HepG2 (cell line): ENCODE results near the gene LCP2. TPM values are rescaled to one million over a fixed set of nuclear protein-coding genes. Genes with fewer than 3 reads are reported as not detected.

ENCODE experiments used
- ATAC-seq: fragments of 200-7000 bp; cut with Tn5 transposase; 3 replicates; pipeline ENCODE4 v1.9.1; 2020; ENCODE audit warnings: mild to moderate bottlenecking, moderate library complexity
- BruUV-seq: library from RNA; stranded (reverse); fragments of 400-500 nt; replicated peaks from 2 replicates; lab custom pipeline; 2021; lab: Mats Ljungman, UMichigan
- CTCF ChIA-PET: fragments of 300-600 bp; formaldehyde crosslinking; extraction: SDS; loops from one replicate; lab custom pipeline; 2021; ENCODE audit warnings: low total read pairs, inconsistent platforms, low intra/inter-chr PET ratio; lab: Yijun Ruan, JAX
- POLR2A ChIA-PET: fragments of 350-600 bp; sonication (Branson Sonifier 250); formaldehyde crosslinking; loops from one replicate; lab custom pipeline; 2020; ENCODE audit warnings: antibody characterized with exemption, inconsistent platforms; lab: Yijun Ruan, JAX
- DNase-seq: peaks from one replicate; pipeline ENCODE4 v3.0.0-alpha.2; 2015; ENCODE audit warnings: low spot score
- FAIRE-seq: peaks from 3 replicates; lab custom pipeline; 2011; peaks lifted over from hg19 to GRCh38; lab: Jason Lieb, UNC
- H2AFZ ChIP-seq: one replicate; pipeline ENCODE4 v1.6.1; 2011; ENCODE audit warnings: low read length, inconsistent platforms
- H3K27ac ChIP-seq: fragments of 300-600 bp; 3 replicates; pipeline ENCODE4 v1.8.0; 2011; ENCODE audit warnings: mixed run types, mild to moderate bottlenecking, mixed read lengths, low read length, inconsistent platforms; ENCODE audit not compliant: insufficient read depth; ENCODE audit errors: extremely low read length
- H3K27me3 ChIP-seq, 2 experiments: fragments of 200-600 bp in 1 of 2; 2 replicates in 1 of 2; 3 replicates in 1 of 2; pipeline versions ENCODE4 v1.6.0 to v1.8.0; 2011; ENCODE audit warnings: low read length in 2 of 2, mild to moderate bottlenecking in 2 of 2, moderate library complexity in 2 of 2, inconsistent platforms in 1 of 2; ENCODE audit not compliant: insufficient read depth in 2 of 2, control insufficient read depth in 1 of 2
- H3K36me3 ChIP-seq, 2 experiments: fragments of 200-600 bp in 1 of 2; replicated peaks in 1 of 2; 2 replicates in 1 of 2; 3 replicates in 1 of 2; pipeline versions ENCODE4 v1.5.1 to v1.8.0; 2011; ENCODE audit warnings: low read length in 2 of 2, inconsistent platforms in 1 of 2; ENCODE audit not compliant: insufficient read depth in 2 of 2, control insufficient read depth in 1 of 2
- H3K4me1 ChIP-seq: 2 replicates; pipeline ENCODE4 v1.5.1; 2012; ENCODE audit warnings: low read length, inconsistent platforms; ENCODE audit not compliant: insufficient read depth
- H3K4me2 ChIP-seq: 2 replicates; pipeline ENCODE4 v1.6.0; 2011; ENCODE audit warnings: low read depth, low read length, inconsistent platforms
- H3K4me3 ChIP-seq, 3 experiments: fragments of 200-600 bp in 1 of 3; sonication (generic), shearing (Covaris generic) in 1 of 3; replicated peaks in 1 of 3; 2 replicates each; pipeline ENCODE4 v1.5.1; 2011 to 2016; ENCODE audit warnings: low read length in 3 of 3, inconsistent platforms in 2 of 3, low read depth in 2 of 3, mild to moderate bottlenecking in 2 of 3, control low read depth in 1 of 3, mixed read lengths in 1 of 3; ENCODE audit not compliant: insufficient read depth in 1 of 3
- H3K79me2 ChIP-seq: one replicate; pipeline ENCODE4 v1.6.1; 2011; ENCODE audit warnings: low read length, inconsistent platforms; ENCODE audit not compliant: insufficient read depth
- H3K9ac ChIP-seq: 2 replicates; pipeline ENCODE4 v1.6.0; 2011; ENCODE audit warnings: mild to moderate bottlenecking, low read depth, low read length, inconsistent platforms; ENCODE audit not compliant: insufficient read depth
- H3K9me3 ChIP-seq: 2 replicates; pipeline ENCODE4 v1.5.1; 2012; ENCODE audit warnings: mild to moderate bottlenecking, low read length
- H4K20me1 ChIP-seq: 2 replicates; pipeline ENCODE4 v1.6.0; 2011; ENCODE audit warnings: inconsistent platforms, mild to moderate bottlenecking, low read length, moderate library complexity; ENCODE audit not compliant: insufficient read depth
- AGO2 ChIP-seq: fragments of 200-400 bp; formaldehyde crosslinking; optimal IDR thresholded peaks from 2 replicates; pipeline ENCODE3; 2017; ENCODE audit warnings: mild to moderate bottlenecking, low read depth, low read length, moderate library complexity
- ASH2L ChIP-seq: fragments of 300-600, 200-600 bp; sonication (generic); IDR thresholded peaks from 2 replicates; pipeline ENCODE4 v1.7.0; 2017; ENCODE audit warnings: low read depth, mild to moderate bottlenecking, moderate library complexity, mixed read lengths, low read length; ENCODE audit not compliant: insufficient read length
- BORCS8-MEF2B ChIP-seq: sonication (generic); formaldehyde crosslinking; IDR thresholded peaks from 2 replicates; pipeline ENCODE4 v1.8.0; 2022; ENCODE audit warnings: mild to moderate bottlenecking, missing genetic modification reagents
- CEBPB ChIP-seq: IDR thresholded peaks from 2 replicates; pipeline ENCODE4 v1.6.1; 2011; ENCODE audit warnings: low read depth, low read length, improper control_type of control experiment, borderline replicate concordance
- ETV6 ChIP-seq: sonication (generic); formaldehyde crosslinking; conservative IDR thresholded peaks from 2 replicates; pipeline ENCODE4 v1.4.0; 2020; ENCODE audit warnings: missing genetic modification reagents
- MAX ChIP-seq: IDR thresholded peaks from 2 replicates; pipeline ENCODE4 v1.6.1; 2012; ENCODE audit warnings: inconsistent platforms
- MBD4 ChIP-seq: IDR thresholded peaks from 2 replicates; pipeline ENCODE4 v1.6.1; 2012; ENCODE audit warnings: low read length, inconsistent platforms, borderline replicate concordance
- PHF5A ChIP-seq: IDR thresholded peaks from one replicate; pipeline ENCODE4 v1.6.1; 2018; ENCODE audit warnings: low read depth, missing genetic modification reagents; ENCODE audit not compliant: unreplicated experiment
- TAF15 ChIP-seq: fragments of 200-400 bp; formaldehyde crosslinking; IDR thresholded peaks from one replicate; pipeline ENCODE4 v1.6.1; 2018; ENCODE audit warnings: mild to moderate bottlenecking, low read depth, low read length; ENCODE audit not compliant: poor library complexity, severe bottlenecking
- TBX2 ChIP-seq: sonication (generic); formaldehyde crosslinking; IDR thresholded peaks from 2 replicates; pipeline ENCODE4 v1.5.0; 2020; ENCODE audit warnings: missing genetic modification reagents, mild to moderate bottlenecking, borderline replicate concordance
- ZNF274 ChIP-seq: sonication (generic); formaldehyde crosslinking; IDR thresholded peaks from 2 replicates; pipeline ENCODE4 v1.5.1; 2020; ENCODE audit warnings: mild to moderate bottlenecking, missing genetic modification reagents
- ZNF329 ChIP-seq: sonication (generic); formaldehyde crosslinking; IDR thresholded peaks from 2 replicates; pipeline ENCODE4 v1.9.0; 2021; ENCODE audit warnings: low read depth, mild to moderate bottlenecking, missing genetic modification reagents
- ZNF777 ChIP-seq: sonication (generic); formaldehyde crosslinking; IDR thresholded peaks from 2 replicates; pipeline ENCODE4 v1.4.0; 2020; ENCODE audit warnings: missing genetic modification reagents
- ZNF878 ChIP-seq: sonication (generic); formaldehyde crosslinking; IDR thresholded peaks from 2 replicates; pipeline ENCODE4 v1.8.1; 2023; ENCODE audit warnings: mild to moderate bottlenecking, missing genetic modification reagents, moderate library complexity
- WGBS: methylation state at CpG from one replicate; pipeline ENCODE4 v1.1.6; 2017; ENCODE audit warnings: low lambda C conversion rate; 5-methylcytosine and 5-hydroxymethylcytosine counted together
- in situ Hi-C: cut with HindIII; loops from 2 replicates; pipeline ENCODE4 v1.10.0; 2017; ENCODE audit warnings: low pct_unique_long_range_greater_than_20kb; ENCODE audit not compliant: extremely low pct_ligation_motif_present
- intact Hi-C: fragments of 100-400 bp; cut with micrococcal nuclease; formaldehyde crosslinking; loops from one replicate; pipeline ENCODE4 v1.10.0; 2022; ENCODE audit not compliant: unreplicated experiment
- polyA plus RNA-seq, 8 experiments: library from polyadenylated mRNA; depleted of rRNA in 3 of 8; stranded (reverse) in 7 of 8; unstranded in 1 of 8; fragments of >200 nt; fragmentation: Illumina TruSeq in 4 of 8; extraction: Trizol in 4 of 8; gene quantifications; 2 replicates each; pipeline versions ENCODE4 v1.2.1 to v1.2.3, GENCODE V29; 2011 to 2016; ENCODE audit warnings: low read depth in 4 of 8, missing spikeins in 1 of 8, mixed read lengths in 1 of 8; ENCODE audit not compliant: insufficient read depth in 1 of 8
- total RNA-seq, 5 experiments: library from RNA; depleted of rRNA; stranded (reverse); fragments of >200 nt; fragmentation: Illumina TruSeq; extraction: Trizol; gene quantifications; 2 replicates each; pipeline ENCODE4 v1.2.3, GENCODE V29; 2016; ENCODE audit warnings: low read depth in 1 of 5

LCP2 gene
- total and polyA plus RNA-seq, 2 of the 13 experiments (the other 11 are each of a cell fraction or from before 2014, with no cell fraction given) = not detected

- intact Hi-C loops (no loop called here), in situ Hi-C loops (no loop called here)
- H3K9ac ChIP-seq = no peak overlapping the region
- no peaks in the 10 kb centered on the region for H4K20me1 ChIP-seq
- H3K27ac ChIP-seq = no peak overlapping the region
- H3K27me3 ChIP-seq = no peaks in the 10 kb centered on the region; a peak in 1 of 5 replicates
- TF ChIP-seq ZNF329 (no peak), MAX (no peak), ASH2L (no peak), ETV6 (no peak), PHF5A (CRISPR knock-in tag) (no peak), TAF15 (no peak), MBD4 (no peak), AGO2 (no peak)
- H3K9me3 ChIP-seq = no peaks in the 10 kb centered on the region
- no peaks in the 10 kb centered on the region for H3K79me2 ChIP-seq
- no peaks in the 10 kb centered on the region for H3K36me3 ChIP-seq
- no TSS peak for BruUV-seq
- FAIRE-seq (no peak), DNase-seq (no peak), ATAC-seq (no peak)
- CTCF ChIA-PET = no interaction called here
- 6% methylated on average over 6 of the region's 6 CpGs for WGBS
- no peaks in the 10 kb centered on the region for H3K4me1 ChIP-seq
- no peak overlapping the region for H3K4me3 ChIP-seq
- H2AFZ ChIP-seq = no peak overlapping the region
- H3K4me2 ChIP-seq = no peak overlapping the region
- POLR2A ChIA-PET = no interaction called here
Measured at GRCh38 chr5:170248172-170248930, 49.2 kb downstream of the LCP2 start.

GRCh38 chr5:170247363-170247762, 50.2 kb downstream of the LCP2 start:
- H3K9ac ChIP-seq = no peak overlapping the region
- in situ Hi-C loops = no loop called here
- 1% methylated on average over 2 of the region's 2 CpGs for WGBS
- no peak overlapping the region for H3K4me3 ChIP-seq
- no peak for FAIRE-seq
- no peaks in the 10 kb centered on the region for H3K9me3 ChIP-seq
- no peak for TF ChIP-seq ZNF878 (CRISPR knock-in tag)
- no peak for TF ChIP-seq BORCS8-MEF2B
- no peak for TF ChIP-seq TBX2
- TF ChIP-seq CEBPB = peak; percentile 55; the same call in 1 of the 2 replicates
- no peak for TF ChIP-seq ZNF777 (CRISPR knock-in tag)
- no peak for TF ChIP-seq ZNF274 (CRISPR knock-in tag)
- no peaks in the 10 kb centered on the region for H4K20me1 ChIP-seq
- no peak for DNase-seq
- no peak for ATAC-seq
- H3K79me2 ChIP-seq = no peaks in the 10 kb centered on the region
- no TSS peak for BruUV-seq
- no peak overlapping the region for H2AFZ ChIP-seq
- ChIA-PET CTCF (no interaction called here), POLR2A (no interaction called here)
- H3K36me3 ChIP-seq = no peaks in the 10 kb centered on the region
- intact Hi-C loops = no loop called here
- no peak overlapping the region for H3K4me2 ChIP-seq
- H3K4me1 ChIP-seq = no peaks in the 10 kb centered on the region
- H3K27me3 ChIP-seq = no peaks in the 10 kb centered on the region; a peak in 1 of 5 replicates
- no peak overlapping the region for H3K27ac ChIP-seq
